Subcutaneous adipose tissue (tissue), 4 donors: ENCODE results near the gene DUSP28. TPM values are rescaled to one million over a fixed set of nuclear protein-coding genes. Genes with fewer than 3 reads are reported as not detected.

Experiments used
- total RNA-seq, 4 donors: library from RNA; depleted of rRNA; stranded (reverse); fragments of >200 nt; gene quantifications; one replicate each; pipeline ENCODE4 v1.1.0, GENCODE V29; 2016
- TF ChIP-seq, protein P1 (sequence below): fragments of 450-650 bp; IDR thresholded peaks from one replicate; pipeline ENCODE4 v1.5.1; 2016; ENCODE audit warnings: low read depth, mild to moderate bottlenecking, control low read depth, antibody characterized with exemption, moderate library complexity

DUSP28 gene
- total RNA-seq, 4 donors from 2014 or later = 2.8 to 7.2 (median 4.8) TPM

DNA sequence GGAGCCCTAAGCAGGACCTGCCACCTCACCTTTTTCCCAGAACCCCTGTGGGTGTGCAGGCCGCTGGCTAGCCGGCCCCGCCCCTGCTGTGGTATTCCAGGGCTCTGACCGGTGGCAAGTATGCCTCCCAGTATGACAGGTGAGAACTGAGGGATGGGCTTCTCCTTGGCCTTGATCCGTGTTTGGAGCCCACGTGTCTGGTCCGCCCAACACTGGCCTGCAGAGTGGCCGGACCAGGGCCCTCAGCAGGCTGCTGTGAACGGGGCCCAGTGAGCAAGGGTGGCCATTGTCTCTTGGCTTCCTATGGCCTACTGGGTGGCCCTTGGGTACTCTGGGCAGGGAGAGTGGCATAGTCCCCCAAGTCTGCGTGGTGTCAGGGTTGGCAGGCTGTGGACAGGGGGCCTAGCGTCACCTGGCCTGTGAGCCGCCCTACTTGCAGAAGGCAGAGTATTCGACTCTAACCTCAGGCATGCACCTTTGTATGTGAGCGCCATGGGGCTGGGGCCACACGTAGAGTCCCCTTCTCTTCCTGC, 9.9 kb downstream of the DUSP28 start:
- TF ChIP-seq, protein P1, sequence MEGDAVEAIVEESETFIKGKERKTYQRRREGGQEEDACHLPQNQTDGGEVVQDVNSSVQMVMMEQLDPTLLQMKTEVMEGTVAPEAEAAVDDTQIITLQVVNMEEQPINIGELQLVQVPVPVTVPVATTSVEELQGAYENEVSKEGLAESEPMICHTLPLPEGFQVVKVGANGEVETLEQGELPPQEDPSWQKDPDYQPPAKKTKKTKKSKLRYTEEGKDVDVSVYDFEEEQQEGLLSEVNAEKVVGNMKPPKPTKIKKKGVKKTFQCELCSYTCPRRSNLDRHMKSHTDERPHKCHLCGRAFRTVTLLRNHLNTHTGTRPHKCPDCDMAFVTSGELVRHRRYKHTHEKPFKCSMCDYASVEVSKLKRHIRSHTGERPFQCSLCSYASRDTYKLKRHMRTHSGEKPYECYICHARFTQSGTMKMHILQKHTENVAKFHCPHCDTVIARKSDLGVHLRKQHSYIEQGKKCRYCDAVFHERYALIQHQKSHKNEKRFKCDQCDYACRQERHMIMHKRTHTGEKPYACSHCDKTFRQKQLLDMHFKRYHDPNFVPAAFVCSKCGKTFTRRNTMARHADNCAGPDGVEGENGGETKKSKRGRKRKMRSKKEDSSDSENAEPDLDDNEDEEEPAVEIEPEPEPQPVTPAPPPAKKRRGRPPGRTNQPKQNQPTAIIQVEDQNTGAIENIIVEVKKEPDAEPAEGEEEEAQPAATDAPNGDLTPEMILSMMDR = no peak

DNA sequence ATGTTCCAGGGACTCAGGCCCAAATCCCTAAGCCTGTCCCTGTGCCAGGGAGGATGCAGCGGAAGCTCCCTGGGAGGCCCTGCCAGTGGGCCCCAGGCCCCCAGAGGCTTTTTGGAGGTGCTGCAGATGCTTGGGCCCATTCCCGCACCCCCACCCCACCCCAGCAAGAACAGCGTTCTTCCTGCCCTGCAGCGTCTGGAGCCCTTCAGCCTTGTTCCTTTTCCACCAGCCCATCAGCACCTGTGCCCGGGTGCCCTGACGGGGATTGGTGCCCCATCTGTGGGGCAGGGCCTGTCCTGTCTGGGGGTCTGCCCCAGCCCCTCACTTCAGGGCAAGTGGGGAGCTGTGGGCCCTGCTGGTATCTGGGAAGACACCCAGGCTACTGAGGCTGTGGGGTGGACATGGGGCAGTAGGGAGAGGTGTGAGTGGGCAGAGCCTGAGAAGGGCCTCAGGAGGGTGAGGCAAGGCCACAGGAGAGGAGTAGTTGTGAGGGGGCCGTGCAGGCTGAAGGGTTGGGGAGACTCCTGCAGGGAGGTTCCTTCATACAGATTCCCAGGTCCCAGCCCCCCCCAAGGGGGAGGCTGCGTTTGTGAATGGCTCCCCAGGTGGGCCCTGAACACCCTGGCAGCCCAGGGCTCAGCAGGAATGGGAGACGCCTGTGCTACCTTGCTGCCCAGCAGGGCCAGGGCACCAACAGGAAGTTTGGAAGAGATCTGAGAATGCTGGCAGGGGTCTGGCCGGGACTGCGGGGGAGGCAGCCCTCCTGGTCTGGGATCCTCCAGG, 10.6 kb downstream of the DUSP28 start:
- TF ChIP-seq, protein P1 = no peak

DNA sequence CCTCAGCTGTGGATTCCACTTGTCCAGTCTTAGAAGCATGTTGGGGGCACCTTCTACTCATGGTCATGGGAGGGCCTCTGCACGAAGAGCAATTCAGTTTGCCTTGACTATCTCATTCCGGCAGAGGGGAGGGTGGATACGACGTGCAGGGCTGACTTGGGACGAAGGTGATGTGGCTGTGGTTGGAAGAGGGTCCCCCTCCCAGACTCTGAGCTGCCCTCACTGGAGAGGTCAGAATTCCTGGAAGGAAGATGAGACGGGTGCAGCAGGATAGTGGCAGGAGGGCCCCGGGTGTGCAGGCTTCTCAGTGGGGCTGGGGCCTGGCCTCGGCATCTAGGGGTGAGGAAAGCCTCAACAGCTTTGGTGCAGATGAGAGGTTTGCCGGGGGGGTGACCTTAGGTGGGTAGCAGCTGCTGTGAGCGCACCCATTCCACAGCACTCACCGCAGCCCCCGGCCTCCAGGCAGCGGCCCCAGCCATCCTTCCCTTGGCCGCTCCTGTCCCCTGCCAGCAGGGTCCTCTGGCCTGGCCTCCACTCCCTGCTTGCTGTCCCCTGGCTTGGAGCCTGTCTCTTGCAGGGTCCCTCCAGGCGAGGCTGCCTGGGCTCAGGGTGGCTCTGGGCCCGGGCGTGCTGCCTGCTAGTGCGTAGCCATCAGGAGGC, 11.3 kb downstream of the DUSP28 start:
- TF ChIP-seq, protein P1 = no peak

DNA sequence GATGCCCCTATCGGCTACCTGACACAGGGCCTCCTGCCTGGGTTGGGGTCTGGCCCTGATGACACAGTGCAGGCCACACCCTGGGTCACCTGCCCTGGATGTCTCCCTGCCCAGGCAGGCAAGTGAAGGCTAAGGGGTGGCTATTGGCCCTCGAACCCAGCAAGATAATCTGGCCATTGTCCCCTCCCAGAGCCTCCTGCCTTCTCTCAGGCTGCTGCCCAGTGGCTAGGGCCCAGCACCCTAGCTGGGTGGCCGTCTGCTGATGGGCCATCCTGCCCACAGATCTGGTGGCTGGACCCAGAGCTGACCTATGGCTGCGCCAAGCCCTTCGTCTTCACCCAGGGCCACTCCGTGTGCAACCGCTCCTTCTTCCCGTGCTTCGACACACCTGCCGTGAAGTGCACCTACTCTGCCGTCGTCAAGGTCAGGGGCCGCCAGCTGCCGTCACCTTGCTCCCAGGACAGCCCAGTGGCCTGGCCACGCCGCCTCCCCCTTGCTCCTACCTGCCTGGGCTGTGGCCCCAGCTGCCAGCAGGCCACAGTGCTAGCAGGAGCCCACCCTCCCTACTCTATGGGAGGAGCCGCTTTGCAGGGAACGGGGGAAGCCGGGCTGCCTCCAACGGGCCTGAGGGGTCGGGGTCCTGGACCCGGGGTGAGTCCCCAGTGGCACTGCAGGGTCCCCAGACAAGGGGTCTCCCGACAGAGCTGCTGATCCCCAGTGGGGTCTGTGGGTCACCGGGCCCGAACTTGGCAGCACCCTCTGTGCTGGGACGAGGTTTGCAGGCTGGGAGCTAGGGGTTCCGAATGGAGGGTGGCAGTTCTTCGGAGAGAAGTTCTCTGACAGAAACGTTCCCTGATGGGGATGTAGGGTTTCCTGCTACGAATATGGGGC, 12.2 kb downstream of the DUSP28 start:
- TF ChIP-seq, protein P1 = no peak

DNA sequence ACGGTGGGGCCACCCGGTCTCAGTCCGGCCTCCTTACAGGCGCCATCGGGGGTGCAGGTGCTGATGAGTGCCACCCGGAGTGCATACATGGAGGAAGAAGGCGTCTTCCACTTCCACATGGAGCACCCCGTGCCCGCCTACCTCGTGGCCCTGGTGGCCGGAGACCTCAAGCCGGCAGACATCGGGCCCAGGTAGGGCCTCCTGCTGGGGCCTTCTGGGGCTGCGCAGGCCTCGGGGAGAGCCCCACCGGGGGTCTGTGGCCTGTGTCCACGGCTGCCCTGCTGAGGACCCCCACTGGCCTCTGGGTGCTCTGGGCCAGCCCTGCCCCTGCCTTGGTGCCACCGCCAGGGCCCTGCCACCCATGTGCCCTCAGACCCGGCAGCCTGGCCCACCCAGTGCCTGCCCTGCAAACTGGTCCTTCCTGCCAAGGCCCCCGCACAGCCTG, 12.9 kb downstream of the DUSP28 start:
- TF ChIP-seq, protein P1 = no peak

DNA sequence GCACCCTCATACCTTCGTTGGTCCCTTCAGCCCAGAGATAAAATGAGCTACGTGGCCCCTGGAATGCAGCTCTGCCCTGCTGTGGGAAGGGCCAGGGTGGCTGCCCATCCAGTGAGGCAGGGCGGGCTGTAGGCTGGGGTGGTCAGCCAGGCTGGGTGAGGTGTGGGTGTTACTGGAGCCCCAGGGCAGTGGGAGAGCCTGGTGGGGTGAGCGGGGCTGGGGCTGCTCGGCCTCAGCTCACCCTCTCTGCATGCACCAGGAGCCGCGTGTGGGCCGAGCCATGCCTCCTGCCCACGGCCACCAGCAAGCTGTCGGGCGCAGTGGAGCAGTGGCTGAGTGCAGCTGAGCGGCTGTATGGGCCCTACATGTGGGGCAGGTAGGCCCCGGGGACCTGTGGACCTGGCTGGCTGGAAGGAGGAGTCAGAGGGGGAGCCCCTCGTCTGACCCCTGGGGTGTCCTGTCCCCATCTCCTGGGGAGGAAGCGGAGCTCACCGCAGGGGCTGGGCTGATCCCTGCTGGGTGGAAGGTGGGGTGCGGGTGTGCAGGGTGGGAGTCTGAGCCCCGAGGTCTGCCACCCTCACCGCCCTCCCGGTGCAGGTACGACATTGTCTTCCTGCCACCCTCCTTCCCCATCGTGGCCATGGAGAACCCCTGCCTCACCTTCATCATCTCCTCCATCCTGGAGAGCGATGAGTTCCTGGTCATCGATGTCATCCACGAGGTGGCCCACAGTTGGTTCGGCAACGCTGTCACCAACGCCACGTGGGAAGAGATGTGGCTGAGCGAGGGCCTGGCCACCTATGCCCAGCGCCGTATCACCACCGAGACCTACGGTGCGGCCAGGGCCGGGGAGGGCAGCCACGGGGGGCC, 13.6 kb downstream of the DUSP28 start:
- TF ChIP-seq, protein P1 = no peak
